ENCODE measurements around the gene CELSR1. TPM values are rescaled to one million over a fixed set of nuclear protein-coding genes. Genes with fewer than 3 reads are reported as not detected.
A peak's percentile ranks its signal among the peaks of the same experiment; 100 is the strongest.

The CELSR1 gene
- total RNA-seq, 1 donor from 2014 or later = 0.27 TPM

GRCh38 chr22:46411347-46411746, 126.1 kb downstream of the CELSR1 start:
- Mint-ChIP-seq H3K9me3 (ENCODE audit: unreplicated experiment) (peaks cover 4% of the 10 kb centered on the region), H3K36me3 (ENCODE audit: unreplicated experiment) (no peaks in the 10 kb centered on the region), H3K27me3 (ENCODE audit: unreplicated experiment) (no peaks in the 10 kb centered on the region), H3K27ac (ENCODE audit: unreplicated experiment) (no peak overlapping the region), H3K4me1 (ENCODE audit: low read depth, unreplicated experiment) (no peaks in the 10 kb centered on the region), H3K4me3 (ENCODE audit: unreplicated experiment) (no peak overlapping the region)
- TF ChIP-seq CTCF (IDR thresholded peaks at IDR 0.05; ENCODE audit: partially characterized antibody, unreplicated experiment) = no peak
- no peak for DNase-seq

- no peaks in the 10 kb centered on the region for H3K36me3 Mint-ChIP-seq (ENCODE audit: unreplicated experiment)
- peaks cover 4% of the 10 kb centered on the region for H3K9me3 Mint-ChIP-seq (ENCODE audit: unreplicated experiment)
- H3K27ac Mint-ChIP-seq (ENCODE audit: unreplicated experiment) = peak overlapping the region; percentile 12
- H3K4me3 Mint-ChIP-seq (ENCODE audit: unreplicated experiment) = no peak overlapping the region
- peak; percentile 7 for DNase-seq
- TF ChIP-seq CTCF (IDR thresholded peaks at IDR 0.05; ENCODE audit: partially characterized antibody, unreplicated experiment) = no peak
- H3K27me3 Mint-ChIP-seq (ENCODE audit: unreplicated experiment) = no peaks in the 10 kb centered on the region
- H3K4me1 Mint-ChIP-seq (ENCODE audit: low read depth, unreplicated experiment) = no peaks in the 10 kb centered on the region
These were observed 127.1 kb downstream of the CELSR1 start for GRCh38 chr22:46410291-46410808.

- Mint-ChIP-seq H3K4me3 (ENCODE audit: unreplicated experiment) (no peak overlapping the region), H3K9me3 (ENCODE audit: unreplicated experiment) (peaks cover 4% of the 10 kb centered on the region), H3K27me3 (ENCODE audit: unreplicated experiment) (no peaks in the 10 kb centered on the region), H3K4me1 (ENCODE audit: low read depth, unreplicated experiment) (no peaks in the 10 kb centered on the region), H3K36me3 (ENCODE audit: unreplicated experiment) (no peaks in the 10 kb centered on the region), H3K27ac (ENCODE audit: unreplicated experiment) (no peak overlapping the region)
- no peak for DNase-seq
- TF ChIP-seq CTCF (IDR thresholded peaks at IDR 0.05; ENCODE audit: partially characterized antibody, unreplicated experiment) = no peak
These were observed 127.7 kb downstream of the CELSR1 start for GRCh38 chr22:46409631-46410210.

- Mint-ChIP-seq H3K27ac (ENCODE audit: unreplicated experiment) (no peak overlapping the region), H3K36me3 (ENCODE audit: unreplicated experiment) (no peaks in the 10 kb centered on the region), H3K9me3 (ENCODE audit: unreplicated experiment) (peaks cover 4% of the 10 kb centered on the region), H3K27me3 (ENCODE audit: unreplicated experiment) (no peaks in the 10 kb centered on the region), H3K4me3 (ENCODE audit: unreplicated experiment) (no peak overlapping the region), H3K4me1 (ENCODE audit: low read depth, unreplicated experiment) (no peaks in the 10 kb centered on the region)
- TF ChIP-seq CTCF (IDR thresholded peaks at IDR 0.05; ENCODE audit: partially characterized antibody, unreplicated experiment) = no peak
- no peak for DNase-seq
These were observed 128.6 kb downstream of the CELSR1 start for GRCh38 chr22:46408568-46409506.

- Mint-ChIP-seq H3K4me1 (ENCODE audit: low read depth, unreplicated experiment) (no peaks in the 10 kb centered on the region), H3K4me3 (ENCODE audit: unreplicated experiment) (no peak overlapping the region), H3K9me3 (ENCODE audit: unreplicated experiment) (peaks cover 4% of the 10 kb centered on the region), H3K36me3 (ENCODE audit: unreplicated experiment) (no peaks in the 10 kb centered on the region), H3K27ac (ENCODE audit: unreplicated experiment) (peak overlapping the region; percentile 34), H3K27me3 (ENCODE audit: unreplicated experiment) (peaks cover 2% of the 10 kb centered on the region)
- no peak for TF ChIP-seq CTCF (IDR thresholded peaks at IDR 0.05; ENCODE audit: partially characterized antibody, unreplicated experiment)
- DNase-seq = no peak
These were observed 129.7 kb downstream of the CELSR1 start for GRCh38 chr22:46407748-46408147.

All from glutamatergic neuron (in vitro differentiated cells).